A549 (cell line): ENCODE data around the gene ALDH1A2. TPM values are rescaled to one million over a fixed set of nuclear protein-coding genes. Genes with fewer than 3 reads are reported as not detected.

ENCODE experiments used
- ATAC-seq, 2 experiments: fragments of 200-7000 bp in 1 of 2; fragments of >200 bp in 1 of 2; cut with Nextera tagmentation in 1 of 2; cut with Tn5 transposase in 1 of 2; 3 replicates each; pipeline versions ENCODE4 v1.8.0 to v1.9.1; 2018 to 2020; ENCODE audit warnings: mild to moderate bottlenecking in 1 of 2, moderate library complexity in 1 of 2
- CTCF ChIA-PET: fragments of 300-600 bp; sonication (Branson Sonifier 250); formaldehyde crosslinking; extraction: SDS; loops from one replicate; lab custom pipeline; 2021; ENCODE audit warnings: antibody characterized with exemption, inconsistent platforms; lab: Yijun Ruan, JAX
- POLR2A ChIA-PET: fragments of 350-600 bp; formaldehyde crosslinking; extraction: SDS; loops from one replicate; lab custom pipeline; 2021; ENCODE audit warnings: antibody characterized with exemption, inconsistent platforms; lab: Yijun Ruan, JAX
- DNase-seq, 2 experiments: peaks; one replicate each; pipeline versions ENCODE4 v3.0.0 to v3.0.0-alpha.2; 2011 to 2016; ENCODE audit warnings: low read depth in 1 of 2, low spot score in 1 of 2
- FAIRE-seq: peaks from 2 replicates; lab custom pipeline; 2011; peaks lifted over from hg19 to GRCh38; lab: Jason Lieb, UNC
- H3K27ac ChIP-seq, 2 experiments: fragments of >200 bp; sonication (Bioruptor Twin); formaldehyde crosslinking; 3 replicates each; pipeline ENCODE4 v1.5.1; 2016 to 2017
- H3K4me1 ChIP-seq: fragments of >200 bp; sonication (Bioruptor Twin); formaldehyde crosslinking; 3 replicates; pipeline ENCODE4 v1.6.1; 2016
- H3K4me2 ChIP-seq: fragments of >200 bp; sonication (Bioruptor Twin); formaldehyde crosslinking; 3 replicates; pipeline ENCODE4 v1.6.1; 2016
- H3K4me3 ChIP-seq: fragments of >200 bp; sonication (Bioruptor Twin); formaldehyde crosslinking; 3 replicates; pipeline ENCODE4 v1.5.1; 2016
- H3K9me3 ChIP-seq: fragments of >200 bp; sonication (Bioruptor Twin); formaldehyde crosslinking; 3 replicates; pipeline ENCODE4 v1.6.1; 2016
- BHLHE40 ChIP-seq: IDR thresholded peaks from 2 replicates; pipeline ENCODE4 v1.6.1; 2012; ENCODE audit warnings: low read depth, low read length, inconsistent platforms
- CBX8 ChIP-seq: fragments of 200-600 bp; sonication (generic); IDR thresholded peaks from 2 replicates; pipeline ENCODE4 v1.6.1; 2016
- CEBPB ChIP-seq, 2 experiments: fragments of >200 bp in 1 of 2; sonication (Bioruptor Twin) in 1 of 2; formaldehyde crosslinking in 1 of 2; IDR thresholded peaks; 2 replicates each; pipeline ENCODE4 v1.6.1; 2012 to 2016
- EHF ChIP-seq: fragments of 250-450 bp; sonication (Bioruptor Pico); IDR thresholded peaks from 2 replicates; pipeline ENCODE4 v1.5.0; 2020; ENCODE audit warnings: mild to moderate bottlenecking
- ESRRA ChIP-seq: fragments of 150-350 bp; IDR thresholded peaks from 2 replicates; pipeline ENCODE4 v1.6.1; 2014; ENCODE audit warnings: mild to moderate bottlenecking, low read length, borderline replicate concordance
- FOSB ChIP-seq: fragments of 250-450 bp; sonication (Bioruptor Pico); IDR thresholded peaks from 2 replicates; pipeline ENCODE4 v1.5.0; 2020; ENCODE audit warnings: mild to moderate bottlenecking, moderate library complexity
- FOSL2 ChIP-seq, 2 experiments: fragments of 450-650 bp in 1 of 2; fragments of >200 bp in 1 of 2; sonication (Bioruptor Twin) in 1 of 2; formaldehyde crosslinking; IDR thresholded peaks; 2 replicates each; pipeline versions ENCODE4 v1.5.0 to v1.6.1; 2016 to 2020; ENCODE audit warnings: mild to moderate bottlenecking in 1 of 2, moderate library complexity in 1 of 2
- FOXS1 ChIP-seq: fragments of 250-450 bp; sonication (Bioruptor Pico); IDR thresholded peaks from 2 replicates; pipeline ENCODE4 v1.5.0; 2020; ENCODE audit warnings: mild to moderate bottlenecking, moderate library complexity
- HDAC2 ChIP-seq: fragments of 200-600 bp; sonication (generic); IDR thresholded peaks from 2 replicates; pipeline ENCODE4 v1.6.1; 2016
- HEYL ChIP-seq: fragments of 250-450 bp; sonication (Bioruptor Pico); IDR thresholded peaks from 2 replicates; pipeline ENCODE4 v1.8.0; 2021; ENCODE audit warnings: mild to moderate bottlenecking, moderate library complexity
- HOXB5 ChIP-seq: fragments of 250-450 bp; sonication (Bioruptor Pico); IDR thresholded peaks from 2 replicates; pipeline ENCODE4 v1.5.0; 2020; ENCODE audit warnings: mild to moderate bottlenecking, moderate library complexity
- JUN ChIP-seq, 2 experiments: fragments of >200 bp; sonication (Bioruptor Twin); formaldehyde crosslinking; IDR thresholded peaks; 2 replicates in 1 of 2; 3 replicates in 1 of 2; pipeline ENCODE4 v1.6.1; 2016 to 2017
- JUNB ChIP-seq: fragments of >200 bp; sonication (Bioruptor Twin); formaldehyde crosslinking; IDR thresholded peaks from 2 replicates; pipeline ENCODE4 v1.6.1; 2016
- KDM5A ChIP-seq: fragments of 200-600 bp; sonication (generic); IDR thresholded peaks from 2 replicates; pipeline ENCODE4 v1.6.1; 2016; ENCODE audit warnings: antibody characterized with exemption, mild to moderate bottlenecking
- MAFK ChIP-seq: fragments of 450-650 bp; IDR thresholded peaks from 2 replicates; pipeline ENCODE4 v1.6.1; 2014; ENCODE audit not compliant: partially characterized antibody
- MYC ChIP-seq: IDR thresholded peaks from 2 replicates; pipeline ENCODE4 v1.6.1; 2012; ENCODE audit warnings: mild to moderate bottlenecking, inconsistent platforms, low read length, improper control_type of control experiment, borderline replicate concordance
- PHF8 ChIP-seq: fragments of 200-600 bp; sonication (generic); IDR thresholded peaks from 2 replicates; pipeline ENCODE4 v1.6.1; 2016; ENCODE audit warnings: low read depth, mild to moderate bottlenecking, antibody characterized with exemption, moderate library complexity, borderline replicate concordance
- POLR2A ChIP-seq: IDR thresholded peaks from 2 replicates; pipeline ENCODE4 v1.6.1; 2012; ENCODE audit warnings: mild to moderate bottlenecking, low read length
- RARB ChIP-seq: fragments of 250-450 bp; sonication (Bioruptor Pico); IDR thresholded peaks from 2 replicates; pipeline ENCODE4 v1.8.0; 2021; ENCODE audit warnings: mild to moderate bottlenecking, moderate library complexity
- RCOR1 ChIP-seq: fragments of 150-350 bp; IDR thresholded peaks from 2 replicates; pipeline ENCODE4 v1.6.1; 2014; ENCODE audit warnings: antibody characterized with exemption, low read length, low read depth
- RFX5 ChIP-seq: fragments of 450-650 bp; IDR thresholded peaks from 2 replicates; pipeline ENCODE4 v1.7.1; 2014; ENCODE audit warnings: antibody characterized with exemption, mild to moderate bottlenecking, moderate library complexity
- RNF2 ChIP-seq: fragments of 200-600 bp; sonication (generic); IDR thresholded peaks from 2 replicates; pipeline ENCODE4 v1.6.1; 2016; ENCODE audit warnings: low read depth, mild to moderate bottlenecking, antibody characterized with exemption, moderate library complexity, borderline replicate concordance
- SREBF2 ChIP-seq: fragments of 450-650 bp; IDR thresholded peaks from 2 replicates; pipeline ENCODE4 v1.6.1; 2014; ENCODE audit warnings: mild to moderate bottlenecking, moderate library complexity
- TFCP2L1 ChIP-seq: fragments of 250-450 bp; sonication (Bioruptor Pico); IDR thresholded peaks from 2 replicates; pipeline ENCODE4 v1.5.0; 2021; ENCODE audit warnings: mild to moderate bottlenecking
- ZFP36 ChIP-seq: fragments of 450-650 bp; IDR thresholded peaks from 2 replicates; pipeline ENCODE4 v1.6.1; 2014; ENCODE audit warnings: borderline replicate concordance; ENCODE audit not compliant: partially characterized antibody
- WGBS: methylation state at CpG from one replicate; pipeline ENCODE4 v1.1.6; 2017; ENCODE audit errors: missing lambda C conversion rate; 5-methylcytosine and 5-hydroxymethylcytosine counted together
- polyA minus RNA-seq: library from RNA; depleted of rRNA, polyadenylated mRNA; stranded (reverse); fragments of >200 nt; gene quantifications from 2 replicates; pipeline ENCODE4 v1.2.3, GENCODE V29; 2011; rRNA and poly(A)+ RNA removed
- polyA plus RNA-seq, 4 experiments: library from polyadenylated mRNA; depleted of rRNA in 3 of 4; stranded (reverse); fragments of >200 nt; fragmentation: RNase III in 1 of 4; extraction: RNeasy Plus Mini Kit Qiagen cat#74134 plus additional on column Dnase treatment in 1 of 4; gene quantifications; 2 replicates in 3 of 4; 3 replicates in 1 of 4; pipeline ENCODE4 v1.2.3, GENCODE V29; 2011 to 2017
- TF ChIP-seq, protein P1 (sequence below): fragments of 450-650 bp; IDR thresholded peaks from 2 replicates; pipeline ENCODE4 v1.6.1; 2014; ENCODE audit warnings: antibody characterized with exemption
- TF ChIP-seq, protein P2 (sequence below): fragments of 150-350 bp; IDR thresholded peaks from 2 replicates; pipeline ENCODE4 v1.6.1; 2014; ENCODE audit warnings: low read depth, mild to moderate bottlenecking, low read length
- TF ChIP-seq, protein P3 (sequence below): IDR thresholded peaks from 2 replicates; pipeline ENCODE4 v1.6.1; 2012
- TF ChIP-seq, protein P4 (sequence below): fragments of 200-600 bp; sonication (generic); IDR thresholded peaks from 2 replicates; pipeline ENCODE4 v1.6.1; 2016; ENCODE audit warnings: antibody characterized with exemption, mild to moderate bottlenecking, moderate library complexity

Gene ALDH1A2
- polyA plus RNA-seq (2011; rRNA removed): 0.23 and 0.30 TPM in 2 replicates
- polyA plus RNA-seq (2012; cell fraction: cytosol; rRNA removed): not detected in 2 replicates
- 0.04 and 0.26 TPM in 2 replicates for polyA plus RNA-seq (2012; cell fraction: nucleus; rRNA removed)
- 0.22 to 0.35 TPM (median 0.25 TPM) in 3 replicates for polyA plus RNA-seq (2017; fragmentation: RNase III; extraction: RNeasy Plus Mini Kit Qiagen cat#74134 plus additional on column Dnase treatment)
- polyA minus RNA-seq: 1.4 TPM in 1 of 2 replicates, not detected in the other

DNA sequence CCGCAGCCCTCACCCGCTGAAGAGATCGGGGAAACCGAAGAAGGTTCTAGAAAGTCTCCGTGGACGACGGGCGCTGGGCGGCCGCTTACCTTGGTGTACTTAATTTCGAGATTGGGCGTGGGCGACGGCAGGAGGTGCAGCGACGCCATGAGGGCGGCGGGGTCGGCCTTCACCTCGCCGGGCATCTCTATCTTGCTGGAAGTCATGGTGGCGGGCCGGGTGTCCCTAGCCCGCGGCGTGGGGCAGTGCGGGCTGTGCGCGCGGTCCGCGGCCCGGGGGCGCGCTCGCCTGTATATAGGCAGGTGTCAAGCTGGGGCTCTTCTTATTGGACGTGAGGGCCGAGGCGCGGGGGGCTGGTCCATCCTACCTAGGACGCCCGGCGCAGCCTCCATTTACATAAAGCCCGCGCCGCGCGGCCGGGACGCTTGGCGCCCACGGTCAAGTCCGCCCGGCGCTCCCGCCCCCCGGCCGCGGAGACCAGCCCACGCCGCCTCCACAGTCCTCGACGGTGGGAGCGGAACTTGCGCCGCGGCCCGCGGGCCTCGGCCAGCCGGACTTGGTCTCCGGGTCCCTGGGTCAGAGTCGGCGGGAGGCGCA, at the start of gene ALDH1A2:
Gene ALDH1A2, minus strand, starts transcription at position 267 of the 597 bp plus-strand sequence. Its CDS starts 61 bp downstream, at position 206.
- 24% methylated on average over 49 of the region's 75 CpGs for WGBS
- Histone ChIP-seq H3K9me3 (peaks cover 11% of the 10 kb centered on the region; the same call in 2 of the 3 replicates), H3K4me3 (peak within 1 kb of the TSS; percentile 46), H3K27ac (peak within 1 kb of the TSS in 1 of 2 experiments; percentile 48; a peak in 2 of 6 replicates), H3K4me1 (peaks cover 7% of the 10 kb centered on the region; the same call in 1 of the 3 replicates), H3K4me2 (peak within 1 kb of the TSS; percentile 91)
- DNase-seq (no peak), ATAC-seq (peak; percentile 2 to 45; a peak in 3 of 6 replicates), FAIRE-seq (no peak)
- CTCF ChIA-PET: interaction anchor here (0.6 to 6.6 kb wide), 45 partner anchors 8 to 1458 kb away, joined by 3 to 64 read pairs (median 6); partner anchors contain the start of gene POLR2M
- TF ChIP-seq CBX8 (no peak), RCOR1 (no peak), JUNB (no peak), PHF8 (no peak), MYC (no peak), HOXB5 (CRISPR knock-in tag) (no peak), POLR2A (no peak), ESRRA (no peak), RARB (CRISPR knock-in tag) (no peak), ZFP36 (no peak), KDM5A (no peak), FOSB (CRISPR knock-in tag) (no peak), EHF (no peak), CEBPB (IDR thresholded peaks at IDR 0.05) (no peak), BHLHE40 (no peak)
- TF ChIP-seq, protein P1, sequence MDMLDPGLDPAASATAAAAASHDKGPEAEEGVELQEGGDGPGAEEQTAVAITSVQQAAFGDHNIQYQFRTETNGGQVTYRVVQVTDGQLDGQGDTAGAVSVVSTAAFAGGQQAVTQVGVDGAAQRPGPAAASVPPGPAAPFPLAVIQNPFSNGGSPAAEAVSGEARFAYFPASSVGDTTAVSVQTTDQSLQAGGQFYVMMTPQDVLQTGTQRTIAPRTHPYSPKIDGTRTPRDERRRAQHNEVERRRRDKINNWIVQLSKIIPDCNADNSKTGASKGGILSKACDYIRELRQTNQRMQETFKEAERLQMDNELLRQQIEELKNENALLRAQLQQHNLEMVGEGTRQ: no peak
- TF ChIP-seq, protein P2, sequence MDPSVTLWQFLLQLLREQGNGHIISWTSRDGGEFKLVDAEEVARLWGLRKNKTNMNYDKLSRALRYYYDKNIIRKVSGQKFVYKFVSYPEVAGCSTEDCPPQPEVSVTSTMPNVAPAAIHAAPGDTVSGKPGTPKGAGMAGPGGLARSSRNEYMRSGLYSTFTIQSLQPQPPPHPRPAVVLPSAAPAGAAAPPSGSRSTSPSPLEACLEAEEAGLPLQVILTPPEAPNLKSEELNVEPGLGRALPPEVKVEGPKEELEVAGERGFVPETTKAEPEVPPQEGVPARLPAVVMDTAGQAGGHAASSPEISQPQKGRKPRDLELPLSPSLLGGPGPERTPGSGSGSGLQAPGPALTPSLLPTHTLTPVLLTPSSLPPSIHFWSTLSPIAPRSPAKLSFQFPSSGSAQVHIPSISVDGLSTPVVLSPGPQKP: no peak
- POLR2A ChIA-PET: no interaction called here

DNA sequence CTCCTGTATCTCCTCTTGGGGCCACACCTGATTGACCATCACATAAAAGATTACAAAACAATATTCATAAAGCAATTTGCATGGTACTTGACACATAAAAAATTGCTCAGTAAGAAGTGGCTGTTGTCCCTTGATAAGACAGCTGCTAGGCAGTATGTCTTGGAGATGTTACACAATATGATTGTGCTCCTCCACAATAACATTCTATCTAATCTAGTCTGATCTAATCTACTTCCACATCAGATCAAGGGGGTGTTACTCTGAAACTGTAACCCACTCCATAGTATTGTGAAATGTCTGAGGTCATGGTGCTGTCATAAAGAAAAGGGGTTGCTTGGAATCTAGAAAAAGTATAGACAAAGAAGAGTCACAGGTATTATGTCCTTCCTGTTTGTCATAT, 49.3 kb upstream of the ALDH1A2 start:
- CTCF ChIA-PET: interaction anchor here (0.7 to 1.0 kb wide), 4 partner anchors 67 to 167 kb away, joined by 3 to 7 read pairs (median 4); no protein-coding TSS in a partner anchor
- no peak for FAIRE-seq
- no peak for TF ChIP-seq RFX5
- no peak for TF ChIP-seq CBX8
- no peak for TF ChIP-seq FOSL2 (IDR thresholded peaks at IDR 0.05)
- no peak for TF ChIP-seq FOSL2 (CRISPR knock-in tag; IDR thresholded peaks at IDR 0.05)
- TF ChIP-seq ESRRA: no peak
- TF ChIP-seq, protein P3, sequence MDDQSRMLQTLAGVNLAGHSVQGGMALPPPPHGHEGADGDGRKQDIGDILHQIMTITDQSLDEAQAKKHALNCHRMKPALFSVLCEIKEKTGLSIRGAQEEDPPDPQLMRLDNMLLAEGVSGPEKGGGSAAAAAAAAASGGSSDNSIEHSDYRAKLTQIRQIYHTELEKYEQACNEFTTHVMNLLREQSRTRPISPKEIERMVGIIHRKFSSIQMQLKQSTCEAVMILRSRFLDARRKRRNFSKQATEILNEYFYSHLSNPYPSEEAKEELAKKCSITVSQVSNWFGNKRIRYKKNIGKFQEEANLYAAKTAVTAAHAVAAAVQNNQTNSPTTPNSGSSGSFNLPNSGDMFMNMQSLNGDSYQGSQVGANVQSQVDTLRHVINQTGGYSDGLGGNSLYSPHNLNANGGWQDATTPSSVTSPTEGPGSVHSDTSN: no peak
- no peak for TF ChIP-seq RNF2
- TF ChIP-seq HEYL (CRISPR knock-in tag): no peak
- TF ChIP-seq MAFK: no peak
- TF ChIP-seq JUN (IDR thresholded peaks at IDR 0.05): no peak
- no peak for TF ChIP-seq SREBF2
- no peak for TF ChIP-seq HDAC2
- TF ChIP-seq TFCP2L1: no peak
- no peak for TF ChIP-seq FOXS1
- TF ChIP-seq, protein P4, sequence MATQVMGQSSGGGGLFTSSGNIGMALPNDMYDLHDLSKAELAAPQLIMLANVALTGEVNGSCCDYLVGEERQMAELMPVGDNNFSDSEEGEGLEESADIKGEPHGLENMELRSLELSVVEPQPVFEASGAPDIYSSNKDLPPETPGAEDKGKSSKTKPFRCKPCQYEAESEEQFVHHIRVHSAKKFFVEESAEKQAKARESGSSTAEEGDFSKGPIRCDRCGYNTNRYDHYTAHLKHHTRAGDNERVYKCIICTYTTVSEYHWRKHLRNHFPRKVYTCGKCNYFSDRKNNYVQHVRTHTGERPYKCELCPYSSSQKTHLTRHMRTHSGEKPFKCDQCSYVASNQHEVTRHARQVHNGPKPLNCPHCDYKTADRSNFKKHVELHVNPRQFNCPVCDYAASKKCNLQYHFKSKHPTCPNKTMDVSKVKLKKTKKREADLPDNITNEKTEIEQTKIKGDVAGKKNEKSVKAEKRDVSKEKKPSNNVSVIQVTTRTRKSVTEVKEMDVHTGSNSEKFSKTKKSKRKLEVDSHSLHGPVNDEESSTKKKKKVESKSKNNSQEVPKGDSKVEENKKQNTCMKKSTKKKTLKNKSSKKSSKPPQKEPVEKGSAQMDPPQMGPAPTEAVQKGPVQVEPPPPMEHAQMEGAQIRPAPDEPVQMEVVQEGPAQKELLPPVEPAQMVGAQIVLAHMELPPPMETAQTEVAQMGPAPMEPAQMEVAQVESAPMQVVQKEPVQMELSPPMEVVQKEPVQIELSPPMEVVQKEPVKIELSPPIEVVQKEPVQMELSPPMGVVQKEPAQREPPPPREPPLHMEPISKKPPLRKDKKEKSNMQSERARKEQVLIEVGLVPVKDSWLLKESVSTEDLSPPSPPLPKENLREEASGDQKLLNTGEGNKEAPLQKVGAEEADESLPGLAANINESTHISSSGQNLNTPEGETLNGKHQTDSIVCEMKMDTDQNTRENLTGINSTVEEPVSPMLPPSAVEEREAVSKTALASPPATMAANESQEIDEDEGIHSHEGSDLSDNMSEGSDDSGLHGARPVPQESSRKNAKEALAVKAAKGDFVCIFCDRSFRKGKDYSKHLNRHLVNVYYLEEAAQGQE: no peak
- no peaks in the 10 kb centered on the region for H3K9me3 ChIP-seq
- no peak overlapping the region for H3K4me2 ChIP-seq
- no peak; a peak in 1 of 6 replicates for ATAC-seq
- POLR2A ChIA-PET: no interaction called here
- H3K27ac ChIP-seq: no peak overlapping the region
- no peak for DNase-seq
- H3K4me1 ChIP-seq: no peaks in the 10 kb centered on the region
- no peak overlapping the region for H3K4me3 ChIP-seq
